GM04504 (cell line): ENCODE data around the gene PEAR1.

Experiments used
- DNase-seq: peaks from one replicate; pipeline ENCODE4 v3.0.0-alpha.2; 2012; ENCODE audit warnings: low read depth

The PEAR1 gene

DNA sequence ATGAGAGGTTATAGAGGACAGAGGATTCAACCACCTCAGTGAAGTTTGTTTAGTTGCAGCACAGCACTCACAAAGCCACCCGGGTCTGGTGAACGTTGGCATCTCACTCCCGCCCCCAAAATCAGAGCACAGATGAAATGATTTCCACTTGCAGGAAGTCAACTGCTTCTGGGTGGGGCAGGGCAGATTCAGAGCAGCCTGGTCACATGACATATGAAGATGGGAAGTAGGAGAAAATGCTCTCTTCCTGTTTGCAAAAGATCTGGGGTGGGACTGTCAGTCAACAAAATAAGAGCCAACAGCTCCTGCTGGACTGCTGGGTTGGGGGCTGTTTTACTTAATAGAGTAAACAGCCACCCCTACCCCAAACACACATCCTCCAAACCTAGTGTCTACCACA, 70.1 kb downstream of the PEAR1 start:
- DNase-seq, result no peak

DNA sequence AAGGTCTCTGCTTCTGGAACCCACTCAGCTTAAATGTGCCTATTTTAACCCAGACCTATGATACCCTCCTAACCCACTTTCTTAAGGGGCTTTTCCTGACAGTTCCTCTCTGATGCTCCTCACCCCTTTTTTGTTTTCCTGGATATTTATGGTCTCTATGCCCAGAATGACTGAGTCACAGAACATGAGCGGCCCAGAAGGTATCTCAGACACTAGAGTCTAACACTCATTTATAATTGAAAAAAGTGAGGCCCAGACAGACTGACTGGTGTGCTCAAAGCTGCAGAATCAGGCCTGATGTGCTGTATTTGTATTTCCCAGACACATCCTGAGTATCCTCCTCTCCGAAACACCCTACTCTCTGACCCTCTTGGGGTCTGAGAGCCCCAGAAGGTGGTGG, 70.9 kb downstream of the PEAR1 start:
- no peak for DNase-seq
